Activated naive CD8-positive, alpha-beta T cell treated with anti-CD3 and anti-CD28 coated beads for 36 hours (primary cell): Measurements from ENCODE around the gene TEX36. TPM values are rescaled to one million over a fixed set of nuclear protein-coding genes. Genes with fewer than 3 reads are reported as not detected.
"Not testable (repeated sequence)": the region's sequence is repeated elsewhere in the genome, so short reads cannot be mapped to it uniquely, and the experiment has no call there.

ENCODE experiments used
- DNase-seq: peaks from one replicate; pipeline ENCODE4 v3.0.0; 2021
- H3K27ac Mint-ChIP-seq: one replicate; pipeline ENCODE4 v1.8.0; 2022; ENCODE audit warnings: mild to moderate bottlenecking, moderate library complexity, mixed read lengths
- H3K27me3 Mint-ChIP-seq: one replicate; pipeline ENCODE4 v1.8.0; 2022; ENCODE audit warnings: mild to moderate bottlenecking, mixed read lengths
- H3K36me3 Mint-ChIP-seq: one replicate; pipeline ENCODE4 v1.8.0; 2021; ENCODE audit warnings: mild to moderate bottlenecking, mixed read lengths
- H3K4me1 Mint-ChIP-seq: one replicate; pipeline ENCODE4 v1.8.0; 2021; ENCODE audit warnings: mixed read lengths
- H3K4me3 Mint-ChIP-seq: one replicate; pipeline ENCODE4 v1.8.0; 2022; ENCODE audit warnings: mild to moderate bottlenecking, moderate library complexity, mixed read lengths
- H3K9me3 Mint-ChIP-seq: one replicate; pipeline ENCODE4 v1.8.0; 2022; ENCODE audit warnings: mixed read lengths
- total RNA-seq, 2 experiments: library from RNA; stranded (reverse); gene quantifications; one replicate each; pipeline ENCODE4 v1.2.3, GENCODE V29; 2021

TEX36 gene
- total RNA-seq, 2 experiments from 2014 or later, result not detected

GRCh38 chr10:125628104-125629049 lies 54.6 kb downstream of the TEX36 start:
- H3K4me1 Mint-ChIP-seq, result no peaks in the 10 kb centered on the region
- H3K4me3 Mint-ChIP-seq, result no peak overlapping the region
- peaks cover 7% of the 10 kb centered on the region for H3K27me3 Mint-ChIP-seq
- H3K27ac Mint-ChIP-seq, result no peak overlapping the region
- no peaks in the 10 kb centered on the region for H3K36me3 Mint-ChIP-seq
- no peaks in the 10 kb centered on the region for H3K9me3 Mint-ChIP-seq
- DNase-seq, result no peak

DNA sequence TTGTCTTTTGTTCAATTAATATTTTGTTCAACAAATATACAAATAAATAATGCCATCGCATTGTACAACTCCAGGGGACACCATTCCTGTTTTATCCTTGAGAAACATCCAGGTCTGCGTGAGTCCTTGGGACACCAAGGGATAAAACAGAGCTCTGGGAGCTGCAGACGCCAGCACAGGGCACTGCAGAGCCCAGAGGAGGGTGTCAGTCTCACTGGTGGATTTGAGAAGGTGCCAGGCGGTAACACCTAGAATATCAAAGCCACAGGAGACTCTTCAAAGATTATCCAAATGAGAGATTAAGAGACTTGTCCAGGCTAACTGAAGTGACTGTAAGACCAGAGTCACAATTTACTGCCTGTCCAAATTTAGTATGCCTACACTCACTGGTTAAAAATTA lies 55.3 kb downstream of the TEX36 start:
- no peak overlapping the region for H3K4me3 Mint-ChIP-seq

DNA sequence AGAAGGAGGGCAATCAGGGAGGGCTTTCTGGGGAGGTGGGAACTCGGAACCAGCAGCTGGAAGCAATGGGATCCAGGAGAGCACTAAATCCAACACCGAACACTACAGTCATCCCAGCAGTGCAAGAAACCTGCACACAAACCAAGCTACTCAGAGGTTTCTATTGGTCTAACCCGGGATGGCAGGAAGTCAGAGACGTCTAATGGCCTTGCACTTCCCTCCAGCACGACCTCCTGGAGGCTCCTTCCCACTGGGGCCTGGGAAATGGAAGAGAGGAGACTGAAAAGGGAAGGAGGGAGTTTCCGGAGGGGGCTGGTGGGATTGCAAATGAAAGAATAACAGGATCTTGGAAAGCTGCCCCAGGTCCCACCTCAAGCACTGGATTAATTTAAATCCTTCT lies 56.3 kb downstream of the TEX36 start:
- Mint-ChIP-seq H3K27ac (no peak overlapping the region), H3K9me3 (no peaks in the 10 kb centered on the region), H3K4me1 (no peaks in the 10 kb centered on the region), H3K27me3 (peaks cover 7% of the 10 kb centered on the region), H3K36me3 (no peaks in the 10 kb centered on the region), H3K4me3 (no peak overlapping the region)
- no peak for DNase-seq

More for the DNA sequence above, 55.3 kb downstream of the TEX36 start:
- H3K4me1 Mint-ChIP-seq, result no peaks in the 10 kb centered on the region
- no peak for DNase-seq
- no peaks in the 10 kb centered on the region for H3K36me3 Mint-ChIP-seq
- peaks cover 7% of the 10 kb centered on the region for H3K27me3 Mint-ChIP-seq
- H3K9me3 Mint-ChIP-seq, result no peaks in the 10 kb centered on the region
- H3K27ac Mint-ChIP-seq, result no peak overlapping the region

DNA sequence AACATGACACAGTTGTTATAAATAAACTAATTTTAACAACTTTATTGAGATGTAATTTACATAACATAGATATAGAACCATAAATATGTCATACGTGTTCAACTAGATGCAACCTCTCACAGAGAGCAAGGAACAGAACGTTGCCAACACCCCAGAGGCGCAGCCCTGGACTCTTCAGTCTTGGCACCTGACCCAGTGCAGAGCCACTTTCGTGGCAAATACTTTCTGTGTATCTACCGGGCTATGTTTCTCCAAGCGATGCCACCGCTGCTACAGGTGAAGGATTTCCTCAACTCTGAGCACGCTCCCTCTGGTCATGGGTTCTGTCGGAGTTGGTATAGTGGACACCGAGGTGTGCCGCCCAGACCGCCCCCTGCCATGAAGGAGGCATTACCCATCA lies 57.4 kb downstream of the TEX36 start:
- no peaks in the 10 kb centered on the region for H3K36me3 Mint-ChIP-seq
- H3K9me3 Mint-ChIP-seq, result no peaks in the 10 kb centered on the region
- H3K4me3 Mint-ChIP-seq, result no peak overlapping the region
- no peak for DNase-seq
- no peak overlapping the region for H3K27ac Mint-ChIP-seq
- H3K4me1 Mint-ChIP-seq, result no peaks in the 10 kb centered on the region
- H3K27me3 Mint-ChIP-seq, result peaks cover 13% of the 10 kb centered on the region

- H3K4me1 Mint-ChIP-seq, result no peaks in the 10 kb centered on the region
- H3K36me3 Mint-ChIP-seq, result no peaks in the 10 kb centered on the region
- no peaks in the 10 kb centered on the region for H3K9me3 Mint-ChIP-seq
- DNase-seq, result no peak
- no peak overlapping the region for H3K27ac Mint-ChIP-seq
- peaks cover 20% of the 10 kb centered on the region for H3K27me3 Mint-ChIP-seq
- H3K4me3 Mint-ChIP-seq, result no peak overlapping the region
These were observed 58.2 kb downstream of the TEX36 start for GRCh38 chr10:125624800-125625199.

GRCh38 chr10:125621052-125621451 lies 61.9 kb downstream of the TEX36 start:
- peaks cover 17% of the 10 kb centered on the region for H3K27me3 Mint-ChIP-seq
- H3K27ac Mint-ChIP-seq, result no peak overlapping the region
- H3K9me3 Mint-ChIP-seq, result peaks cover 1% of the 10 kb centered on the region
- DNase-seq, result no peak
- no peaks in the 10 kb centered on the region for H3K36me3 Mint-ChIP-seq
- no peak overlapping the region for H3K4me3 Mint-ChIP-seq
- H3K4me1 Mint-ChIP-seq, result no peaks in the 10 kb centered on the region

DNA sequence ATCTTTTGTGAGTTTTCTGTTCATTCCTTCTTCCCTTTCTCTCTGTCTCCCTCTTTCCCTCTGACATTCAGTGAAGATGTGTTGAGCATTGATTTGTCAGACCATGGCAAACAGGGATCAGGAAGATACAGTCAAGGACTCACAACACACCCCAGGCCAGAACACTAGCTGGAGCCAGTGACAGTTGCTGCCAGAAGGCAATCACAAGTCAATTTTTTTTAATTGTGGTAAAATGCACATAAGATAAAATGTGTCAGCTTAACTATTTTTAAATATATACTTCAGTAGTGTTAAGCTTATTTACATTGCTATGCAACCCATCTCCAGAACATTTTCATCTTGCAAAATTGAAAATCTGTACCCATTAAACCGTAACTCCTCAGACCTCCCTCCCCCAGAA lies 62.6 kb downstream of the TEX36 start:
- peaks cover 1% of the 10 kb centered on the region for H3K9me3 Mint-ChIP-seq
- DNase-seq, result no peak
- H3K4me1 Mint-ChIP-seq, result no peaks in the 10 kb centered on the region
- no peaks in the 10 kb centered on the region for H3K36me3 Mint-ChIP-seq
- H3K27ac Mint-ChIP-seq, result no peak overlapping the region
- peaks cover 16% of the 10 kb centered on the region for H3K27me3 Mint-ChIP-seq
- H3K4me3 Mint-ChIP-seq, result no peak overlapping the region

DNA sequence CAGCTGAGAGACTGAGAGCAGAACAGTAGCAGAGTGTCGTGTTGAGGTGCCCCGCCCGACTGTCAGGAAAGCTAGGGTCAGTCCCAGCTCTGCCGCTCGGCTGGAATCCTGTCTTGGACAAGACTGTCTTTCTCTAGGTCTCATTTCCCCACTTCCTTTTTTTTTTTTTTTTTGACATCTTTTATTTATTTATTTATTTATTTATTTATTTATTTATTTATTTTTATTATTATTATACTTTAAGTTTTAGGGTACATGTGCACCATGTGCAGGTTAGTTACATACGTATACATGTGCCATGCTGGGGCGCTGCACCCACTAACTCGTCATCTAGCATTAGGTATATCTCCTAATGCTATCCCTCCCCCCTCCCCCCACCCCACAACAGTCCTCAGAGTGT lies 69.9 kb downstream of the TEX36 start:
- not testable (repeated sequence) for H3K36me3 Mint-ChIP-seq, DNase-seq, H3K27me3 Mint-ChIP-seq, H3K27ac Mint-ChIP-seq, H3K9me3 Mint-ChIP-seq, H3K4me1 Mint-ChIP-seq, H3K4me3 Mint-ChIP-seq

DNA sequence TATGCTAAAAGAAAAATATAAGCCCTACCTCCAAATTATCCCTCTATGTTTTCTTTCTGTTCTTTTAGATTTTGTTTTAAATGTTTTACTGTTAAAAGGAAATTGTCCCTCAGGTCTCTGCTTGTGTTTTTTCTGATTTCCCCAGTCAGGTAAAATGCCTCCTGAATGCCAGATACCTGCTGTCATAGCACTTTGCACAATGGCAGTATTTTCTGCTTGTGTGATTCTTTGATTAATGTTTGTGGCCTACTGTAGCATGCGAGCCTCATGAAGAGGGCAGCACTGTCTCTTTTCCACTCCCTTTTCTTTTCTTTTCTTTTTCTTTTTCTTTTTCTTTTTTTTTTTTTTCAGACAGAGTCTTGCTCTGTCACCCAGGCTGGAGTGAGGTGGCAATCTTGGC lies 71.2 kb downstream of the TEX36 start:
- DNase-seq, result no peak
- Mint-ChIP-seq H3K36me3 (no peaks in the 10 kb centered on the region), H3K27me3 (no peaks in the 10 kb centered on the region), H3K9me3 (peaks cover under 1% of the 10 kb centered on the region), H3K27ac (no peak overlapping the region), H3K4me3 (no peak overlapping the region), H3K4me1 (no peaks in the 10 kb centered on the region)

GRCh38 chr10:125611216-125611615 lies 71.7 kb downstream of the TEX36 start:
- H3K36me3 Mint-ChIP-seq, result no peaks in the 10 kb centered on the region
- H3K9me3 Mint-ChIP-seq, result no peaks in the 10 kb centered on the region
- no peak overlapping the region for H3K4me3 Mint-ChIP-seq
- H3K27ac Mint-ChIP-seq, result no peak overlapping the region
- no peak for DNase-seq
- no peaks in the 10 kb centered on the region for H3K4me1 Mint-ChIP-seq
- H3K27me3 Mint-ChIP-seq, result no peaks in the 10 kb centered on the region

GRCh38 chr10:125609859-125610258 lies 73.1 kb downstream of the TEX36 start:
- H3K27ac Mint-ChIP-seq, result no peak overlapping the region
- DNase-seq, result no peak
- no peaks in the 10 kb centered on the region for H3K4me1 Mint-ChIP-seq
- no peaks in the 10 kb centered on the region for H3K27me3 Mint-ChIP-seq
- no peaks in the 10 kb centered on the region for H3K36me3 Mint-ChIP-seq
- no peaks in the 10 kb centered on the region for H3K9me3 Mint-ChIP-seq
- no peak overlapping the region for H3K4me3 Mint-ChIP-seq

GRCh38 chr10:125608474-125608873 lies 74.5 kb downstream of the TEX36 start:
- no peaks in the 10 kb centered on the region for H3K36me3 Mint-ChIP-seq
- no peaks in the 10 kb centered on the region for H3K9me3 Mint-ChIP-seq
- no peak overlapping the region for H3K27ac Mint-ChIP-seq
- no peak overlapping the region for H3K4me3 Mint-ChIP-seq
- no peaks in the 10 kb centered on the region for H3K4me1 Mint-ChIP-seq
- H3K27me3 Mint-ChIP-seq, result peaks cover 4% of the 10 kb centered on the region
- DNase-seq, result no peak

DNA sequence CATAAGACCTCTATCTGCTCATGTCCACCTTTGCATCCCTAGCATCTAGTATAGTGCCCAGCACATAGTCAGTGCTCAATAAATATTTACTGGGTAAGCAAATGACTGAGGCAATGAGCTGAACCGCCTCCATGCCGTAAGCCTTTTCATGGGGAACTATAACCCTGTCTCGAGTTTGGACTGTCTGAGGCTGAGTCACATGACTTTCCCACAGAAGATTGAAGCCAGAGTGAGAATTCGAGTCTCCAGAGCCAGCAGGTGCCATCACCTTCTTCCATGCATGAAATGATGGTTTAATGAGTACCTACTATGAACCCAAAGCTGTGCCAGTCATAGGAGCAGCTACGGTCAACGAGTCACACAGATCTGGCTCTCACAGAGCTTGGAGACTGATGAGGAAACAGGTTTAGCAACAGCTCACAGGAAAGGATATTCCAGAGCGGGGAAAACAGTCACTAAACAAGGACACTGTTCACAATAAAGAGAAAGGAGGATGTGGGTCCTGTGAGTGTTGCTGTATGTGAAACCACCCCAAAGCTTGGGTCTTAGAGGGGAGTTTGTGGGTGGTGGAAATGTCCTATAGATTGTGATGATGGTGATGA lies 75.2 kb downstream of the TEX36 start:
- Mint-ChIP-seq H3K4me3 (no peak overlapping the region), H3K4me1 (no peaks in the 10 kb centered on the region), H3K9me3 (no peaks in the 10 kb centered on the region), H3K36me3 (no peaks in the 10 kb centered on the region), H3K27ac (no peak overlapping the region), H3K27me3 (peaks cover 4% of the 10 kb centered on the region)
- DNase-seq, result no peak

GRCh38 chr10:125606414-125607010 lies 76.5 kb downstream of the TEX36 start:
- Mint-ChIP-seq H3K4me1 (no peaks in the 10 kb centered on the region), H3K36me3 (no peaks in the 10 kb centered on the region), H3K9me3 (no peaks in the 10 kb centered on the region), H3K27ac (no peak overlapping the region), H3K27me3 (peaks cover 4% of the 10 kb centered on the region), H3K4me3 (no peak overlapping the region)
- DNase-seq, result no peak
